ENCODE results near the gene SLC13A3.

- no peak for TF ChIP-seq POLR2A (IDR thresholded peaks at IDR 0.05)
- TF ChIP-seq, protein P1, sequence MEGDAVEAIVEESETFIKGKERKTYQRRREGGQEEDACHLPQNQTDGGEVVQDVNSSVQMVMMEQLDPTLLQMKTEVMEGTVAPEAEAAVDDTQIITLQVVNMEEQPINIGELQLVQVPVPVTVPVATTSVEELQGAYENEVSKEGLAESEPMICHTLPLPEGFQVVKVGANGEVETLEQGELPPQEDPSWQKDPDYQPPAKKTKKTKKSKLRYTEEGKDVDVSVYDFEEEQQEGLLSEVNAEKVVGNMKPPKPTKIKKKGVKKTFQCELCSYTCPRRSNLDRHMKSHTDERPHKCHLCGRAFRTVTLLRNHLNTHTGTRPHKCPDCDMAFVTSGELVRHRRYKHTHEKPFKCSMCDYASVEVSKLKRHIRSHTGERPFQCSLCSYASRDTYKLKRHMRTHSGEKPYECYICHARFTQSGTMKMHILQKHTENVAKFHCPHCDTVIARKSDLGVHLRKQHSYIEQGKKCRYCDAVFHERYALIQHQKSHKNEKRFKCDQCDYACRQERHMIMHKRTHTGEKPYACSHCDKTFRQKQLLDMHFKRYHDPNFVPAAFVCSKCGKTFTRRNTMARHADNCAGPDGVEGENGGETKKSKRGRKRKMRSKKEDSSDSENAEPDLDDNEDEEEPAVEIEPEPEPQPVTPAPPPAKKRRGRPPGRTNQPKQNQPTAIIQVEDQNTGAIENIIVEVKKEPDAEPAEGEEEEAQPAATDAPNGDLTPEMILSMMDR (IDR thresholded peaks at IDR 0.05), result no peak
- no peak for TF ChIP-seq EP300 (IDR thresholded peaks at IDR 0.05)
Measured at GRCh38 chr20:46636514-46636913, 14.7 kb downstream of the SLC13A3 start.

Measured in ovary (tissue), 3 donors.